NCI-H526 (cell line): ENCODE measurements around the gene MAPK8.
A peak's percentile ranks its signal among the peaks of the same experiment; 100 is the strongest.

Experiments used
- DNase-seq, 2 experiments: peaks; one replicate each; lab custom pipeline; 2025; lab: John Stamatoyannopoulos, UW

Gene MAPK8

GRCh38 chr10:48463318-48464003 is 157.0 kb downstream of the MAPK8 start:
- DNase-seq, result no peak

GRCh38 chr10:48464121-48464870 is 157.8 kb downstream of the MAPK8 start:
- DNase-seq, result no peak

GRCh38 chr10:48464871-48465736 is 158.6 kb downstream of the MAPK8 start:
- DNase-seq, result no peak

GRCh38 chr10:48465860-48466521 is 159.5 kb downstream of the MAPK8 start:
- DNase-seq, result no peak

GRCh38 chr10:48466611-48467240 is 160.2 kb downstream of the MAPK8 start:
- DNase-seq, result peak in 1 of 2 experiments; percentile 44

- no peak for DNase-seq
Observed at GRCh38 chr10:48467669-48468068, 161.2 kb downstream of the MAPK8 start.

GRCh38 chr10:48468130-48468790 is 161.8 kb downstream of the MAPK8 start:
- no peak for DNase-seq

- no peak for DNase-seq
Observed at GRCh38 chr10:48468866-48469511, 162.5 kb downstream of the MAPK8 start.

GRCh38 chr10:48469516-48470020 is 163.1 kb downstream of the MAPK8 start:
- no peak for DNase-seq

GRCh38 chr10:48470115-48470892 is 163.8 kb downstream of the MAPK8 start:
- no peak for DNase-seq

- DNase-seq, result no peak
Observed at GRCh38 chr10:48470893-48471805, 164.7 kb downstream of the MAPK8 start.

GRCh38 chr10:48472501-48473069 is 166.1 kb downstream of the MAPK8 start:
- no peak for DNase-seq

GRCh38 chr10:48473704-48474103 is 167.2 kb downstream of the MAPK8 start:
- no peak for DNase-seq

- no peak for DNase-seq
Observed at GRCh38 chr10:48474765-48475365, 168.4 kb downstream of the MAPK8 start.

GRCh38 chr10:48475943-48476278 is 169.4 kb downstream of the MAPK8 start:
- DNase-seq, result no peak

- DNase-seq, result peak in 1 of 2 experiments; percentile 11
Observed at GRCh38 chr10:48476279-48476982, 170.0 kb downstream of the MAPK8 start.

- no peak for DNase-seq
Observed at GRCh38 chr10:48477141-48477540, 170.7 kb downstream of the MAPK8 start.
